Motor neuron (in vitro differentiated cells): ENCODE measurements around the gene CTIF. TPM values are rescaled to one million over a fixed set of nuclear protein-coding genes. Genes with fewer than 3 reads are reported as not detected.
"Not testable (repeated sequence)": the region's sequence is repeated elsewhere in the genome, so short reads cannot be mapped to it uniquely, and the experiment has no call there.

Experiments
- ATAC-seq, 8 experiments: fragments of 200-7000 bp; cut with Tn5 transposase; replicated peaks in 6 of 8; 2 replicates each; pipeline ENCODE4 v1.8.0; 2021; ENCODE audit warnings: mild to moderate bottlenecking in 8 of 8, moderate library complexity in 8 of 8
- H3K27ac ChIP-seq, 2 donors: fragments of 250-450 bp; sonication (Bioruptor Pico); 2 replicates each; pipeline ENCODE4 v1.9.0; 2021; ENCODE audit warnings: antibody characterized with exemption in 2 of 2, mild to moderate bottlenecking in 2 of 2, moderate library complexity in 1 of 2
- H3K4me1 ChIP-seq, 2 donors: fragments of 250-450 bp; sonication (Bioruptor Pico); replicated peaks in 1 of 2; 2 replicates each; pipeline ENCODE4 v1.6.1; 2021; ENCODE audit warnings: antibody characterized with exemption in 2 of 2, mild to moderate bottlenecking in 2 of 2, moderate library complexity in 1 of 2
- H3K4me3 ChIP-seq, 5 donors: fragments of 250-450 bp; sonication (Bioruptor Pico); 2 replicates each; pipeline ENCODE4 v1.9.0; 2021; ENCODE audit warnings: antibody characterized with exemption in 5 of 5, mild to moderate bottlenecking in 5 of 5, moderate library complexity in 4 of 5
- WGBS, 10 experiments: fragments of 450-650 bp; shearing (Covaris generic); methylation state at CpG; one replicate each; pipeline ENCODE4 v1.0.0; 2022; 5-methylcytosine and 5-hydroxymethylcytosine counted together
- in situ Hi-C, 9 experiments: fragments of 400-800 bp; cut with MboI; loops; one replicate each; pipeline ENCODE4 v1.15.0; 2021; ENCODE audit warnings: low sequenced_read_pairs in 9 of 9, low pct_unique_long_range_greater_than_20kb in 2 of 9; ENCODE audit not compliant: unreplicated experiment in 9 of 9
- total RNA-seq, 8 experiments: library from RNA; unstranded; fragments of 300-600 nt; gene quantifications; 2 replicates each; pipeline versions ENCODE4 v1.2.3 to v1.2.4, GENCODE V29; 2022

The CTIF gene
- total RNA-seq = 10 to 100 TPM; 17.8 to 85.9 (median 59.8) TPM

- WGBS, 10 experiments = 0 to 20% (median 7%) methylated on average over 1 to 18 of the region's 54 CpGs; no CpG with 5 or more reads in 3 of the 10 experiments
- in situ Hi-C loops = no loop called here
- Histone ChIP-seq H3K4me1 (peaks cover 9 to 14% of the 10 kb centered on the region in 2 donors), H3K27ac (peak within 1 kb of the TSS; percentile 81 to 90), H3K4me3 (peak within 1 kb of the TSS; percentile 55 to 95 (median 74))
- ATAC-seq = peak; percentile 66 to 81 (median 77)
Measured at GRCh38 chr18:48538531-48539405, at the start of gene CTIF. Gene CTIF (plus strand): TSS chr18:48539031. CDS start chr18:48619566, 80,535 bp downstream.

- H3K4me1 ChIP-seq = no peaks in the 10 kb centered on the region
- ATAC-seq = peak in 3 of 8 experiments; percentile 27 to 81 (median 71)
- H3K27ac ChIP-seq = no peak overlapping the region
- H3K4me3 ChIP-seq = no peak overlapping the region
- 23 to 100% (median 80%) methylated on average over 1 to 2 of the region's 2 CpGs; no CpG with 5 or more reads in 1 of the 10 experiments for WGBS, 10 experiments
- in situ Hi-C loops = loop anchor here in 1 of 9 experiments (25.0 kb wide), 1 partner anchor 147 kb away; no protein-coding TSS in a partner anchor
Measured at GRCh38 chr18:48490641-48491293, 48.1 kb upstream of the CTIF start.

- ATAC-seq = no peak
- WGBS, 10 experiments = 90 to 100% (median 94%) methylated on average over 2 to 5 of the region's 8 CpGs; no CpG with 5 or more reads in 3 of the 10 experiments
- no peaks in the 10 kb centered on the region for H3K4me1 ChIP-seq
- H3K4me3 ChIP-seq = no peak overlapping the region
- no peak overlapping the region for H3K27ac ChIP-seq
- in situ Hi-C loops = loop anchor here in 1 of 9 experiments (25.0 kb wide), 1 partner anchor 144 kb away; no protein-coding TSS in a partner anchor
Measured at GRCh38 chr18:48492880-48493279, 46.0 kb upstream of the CTIF start.

- peak in 5 of 8 experiments; percentile 10 to 82 (median 25) for ATAC-seq
- no peaks in the 10 kb centered on the region for H3K4me1 ChIP-seq
- no peak overlapping the region for H3K4me3 ChIP-seq
- no peak overlapping the region for H3K27ac ChIP-seq
- in situ Hi-C loops = loop anchor here in 1 of 9 experiments (25.0 kb wide), 1 partner anchor 144 kb away; no protein-coding TSS in a partner anchor
- WGBS, 10 experiments = 6 to 71% (median 50%) methylated on average over 1 to 2 of the region's 2 CpGs; no CpG with 5 or more reads in 1 of the 10 experiments
Measured at GRCh38 chr18:48493434-48494230, 45.2 kb upstream of the CTIF start.

- Histone ChIP-seq H3K27ac (no peak overlapping the region), H3K4me1 (no peaks in the 10 kb centered on the region), H3K4me3 (no peak overlapping the region)
- ATAC-seq = no peak
- in situ Hi-C loops = loop anchor here in 1 of 9 experiments (25.0 kb wide), 1 partner anchor 139 kb away; no protein-coding TSS in a partner anchor
Measured at GRCh38 chr18:48497863-48498262, 41.0 kb upstream of the CTIF start.

DNA sequence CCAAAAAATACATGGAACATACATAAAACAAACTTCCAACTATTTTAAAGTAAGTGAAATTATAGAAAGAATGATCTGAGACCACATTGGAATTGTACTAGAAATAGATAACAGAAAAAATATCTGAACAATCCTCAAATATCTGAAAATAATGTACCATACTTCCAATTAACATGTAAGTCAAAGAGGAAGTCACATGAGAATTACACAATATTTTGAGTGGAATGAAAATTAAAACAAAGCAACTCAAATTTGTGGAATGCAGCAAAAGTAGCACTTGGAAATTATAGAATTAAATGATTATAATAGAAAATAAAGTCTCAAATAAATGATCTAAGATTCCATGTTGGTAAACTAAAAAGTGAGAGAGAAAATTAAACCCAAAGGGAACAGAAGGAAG lies 38.3 kb upstream of the CTIF start:
- in situ Hi-C loops = no loop called here
- ATAC-seq = no peak
- H3K4me3 ChIP-seq = no peak overlapping the region
- H3K27ac ChIP-seq = no peak overlapping the region
- H3K4me1 ChIP-seq = no peaks in the 10 kb centered on the region

DNA sequence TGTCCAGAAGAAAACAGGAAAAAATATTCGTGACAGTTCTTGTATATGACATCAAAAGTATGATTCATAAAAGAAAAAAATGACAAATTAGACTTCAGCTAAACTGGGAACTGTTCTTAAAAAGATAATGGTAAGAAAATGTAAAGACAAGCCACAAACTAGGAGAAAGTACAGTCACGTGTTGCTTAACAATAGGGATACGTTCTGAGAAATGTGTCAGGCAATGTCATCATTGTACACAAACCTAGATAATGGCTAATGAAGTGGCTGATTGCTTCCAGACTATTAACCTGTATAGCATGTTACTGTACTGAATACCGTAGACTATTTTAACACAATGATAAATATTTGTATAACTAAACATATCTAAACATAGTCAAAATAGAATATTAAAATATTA lies 35.9 kb upstream of the CTIF start:
- Histone ChIP-seq H3K4me1 (no peaks in the 10 kb centered on the region), H3K27ac (no peak overlapping the region), H3K4me3 (no peak overlapping the region)
- in situ Hi-C loops = no loop called here
- ATAC-seq = no peak
- WGBS, 10 experiments = 36 to 100% (median 84%) methylated on average over 1 to 4 of the region's 4 CpGs; no CpG with 5 or more reads in 1 of the 10 experiments

DNA sequence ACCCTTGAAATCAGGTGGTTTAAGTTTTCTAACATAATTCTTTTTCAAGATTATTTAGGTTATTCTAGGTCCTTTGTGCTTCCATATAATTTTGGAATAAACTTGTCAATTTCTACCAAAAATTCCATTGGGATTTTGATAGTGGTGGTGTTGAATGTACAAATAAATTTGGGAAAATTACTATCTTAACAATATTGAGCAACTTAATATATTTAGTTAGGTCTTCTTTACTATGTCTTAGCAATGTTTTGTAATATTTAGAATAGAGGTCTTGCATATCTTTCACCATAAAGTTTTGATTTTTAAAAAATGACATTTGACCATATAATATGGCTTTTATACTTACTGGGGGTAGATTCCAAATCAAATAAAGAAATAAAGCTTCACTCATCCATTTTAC lies 34.0 kb upstream of the CTIF start:
- Histone ChIP-seq H3K4me1 (no peaks in the 10 kb centered on the region), H3K4me3 (no peak overlapping the region), H3K27ac (no peak overlapping the region)
- no peak for ATAC-seq
- in situ Hi-C loops = no loop called here

- 0 to 71% (median 37%) methylated on average over 1 of the region's 1 CpG; no CpG with 5 or more reads in 2 of the 10 experiments for WGBS, 10 experiments
- ATAC-seq, in situ Hi-C loops: not testable (repeated sequence)
Measured at GRCh38 chr18:48506983-48507568, 31.8 kb upstream of the CTIF start.

DNA sequence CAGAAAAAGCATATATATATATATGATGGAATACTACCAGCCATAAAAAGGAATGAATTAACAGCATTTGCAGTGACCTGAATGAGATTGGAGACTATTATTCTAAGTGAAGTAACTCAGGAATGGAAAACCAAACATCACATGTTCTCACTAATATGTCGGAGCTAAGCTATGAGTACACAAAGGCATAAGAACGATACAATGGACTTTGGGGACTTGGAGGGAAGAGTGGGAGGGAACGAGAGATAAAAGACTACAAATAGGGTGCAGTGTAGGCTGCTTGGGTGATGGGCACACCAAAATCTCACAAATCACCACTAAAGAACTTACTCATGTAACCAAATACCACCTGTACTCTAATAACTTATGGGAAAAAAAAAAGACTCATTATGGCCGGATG lies 26.3 kb upstream of the CTIF start:
- H3K4me1 ChIP-seq, ATAC-seq, in situ Hi-C loops, H3K27ac ChIP-seq, H3K4me3 ChIP-seq: not testable (repeated sequence)
- WGBS, 10 experiments = 67 to 100% (median 80%) methylated on average over 1 to 4 of the region's 4 CpGs; no CpG with 5 or more reads in 2 of the 10 experiments

More at GRCh38 chr18:48506983-48507568, 31.8 kb upstream of the CTIF start:
- not testable (repeated sequence) for H3K4me3 ChIP-seq, H3K27ac ChIP-seq, H3K4me1 ChIP-seq

- no peak overlapping the region for H3K27ac ChIP-seq
- in situ Hi-C loops = no loop called here
- ATAC-seq = no peak
- no peak overlapping the region for H3K4me3 ChIP-seq
- 53 to 100% (median 88%) methylated on average over 1 to 8 of the region's 11 CpGs; no CpG with 5 or more reads in 3 of the 10 experiments for WGBS, 10 experiments
- no peaks in the 10 kb centered on the region for H3K4me1 ChIP-seq
Measured at GRCh38 chr18:48514786-48515185, 24.0 kb upstream of the CTIF start.

- Histone ChIP-seq H3K4me1 (no peaks in the 10 kb centered on the region), H3K4me3 (no peak overlapping the region), H3K27ac (no peak overlapping the region)
- 38 to 95% (median 78%) methylated on average over 1 to 7 of the region's 7 CpGs; no CpG with 5 or more reads in 4 of the 10 experiments for WGBS, 10 experiments
- in situ Hi-C loops = no loop called here
- no peak for ATAC-seq
Measured at GRCh38 chr18:48517048-48517447, 21.8 kb upstream of the CTIF start.
